Measurements from ENCODE around the gene NECTIN2.
"Not testable (repeated sequence)": the region's sequence is repeated elsewhere in the genome, so short reads cannot be mapped to it uniquely, and the experiment has no call there.

NECTIN2 gene

GRCh38 chr19:44887648-44888047 is 41.6 kb downstream of the NECTIN2 start:
- no peak for DNase-seq

- DNase-seq, result not testable (repeated sequence)
These were observed 42.2 kb downstream of the NECTIN2 start for GRCh38 chr19:44888335-44888734.

- no peak for DNase-seq
These were observed 43.8 kb downstream of the NECTIN2 start for GRCh38 chr19:44889830-44890365.

GRCh38 chr19:44890366-44891015 is 44.4 kb downstream of the NECTIN2 start:
- peak; percentile 100 for DNase-seq

DNA sequence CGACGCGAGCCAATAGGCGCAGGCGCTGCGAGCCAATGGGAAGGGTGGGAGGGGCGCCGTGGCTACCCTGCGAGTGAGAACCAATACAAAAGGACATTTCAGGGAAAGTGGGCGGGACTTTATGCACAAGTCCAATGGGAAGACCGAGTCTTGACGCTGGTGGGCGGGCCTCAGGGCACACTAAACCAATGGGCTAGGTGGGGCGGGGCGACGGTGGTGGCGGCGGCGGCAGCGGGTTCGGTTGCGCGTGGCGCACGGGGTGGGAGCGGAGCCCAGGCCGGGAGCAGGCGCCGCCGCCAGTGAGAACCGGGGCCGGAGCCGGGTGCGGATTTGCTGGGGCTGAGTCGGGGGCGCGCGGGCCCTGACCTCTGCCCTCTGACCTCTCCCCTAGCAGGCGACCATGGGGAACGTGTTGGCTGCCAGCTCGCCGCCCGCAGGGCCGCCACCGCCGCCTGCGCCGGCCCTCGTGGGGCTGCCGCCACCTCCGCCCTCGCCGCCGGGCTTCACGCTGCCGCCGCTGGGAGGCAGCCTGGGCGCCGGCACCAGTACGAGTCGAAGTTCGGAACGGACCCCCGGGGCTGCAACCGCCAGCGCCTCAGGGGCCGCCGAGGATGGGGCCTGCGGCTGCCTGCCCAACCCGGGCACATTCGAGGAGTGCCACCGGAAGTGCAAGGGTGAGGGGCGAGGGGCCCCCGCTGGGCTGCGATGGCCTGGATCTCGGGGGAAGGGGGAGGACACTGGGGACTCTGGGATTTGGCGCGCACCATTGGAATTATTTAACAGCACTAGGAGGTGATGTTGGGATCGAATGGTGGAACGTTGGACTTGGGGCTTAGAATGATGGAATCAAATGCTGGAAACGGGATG is 45.2 kb downstream of the NECTIN2 start, which contains the start of gene TOMM40:
Gene TOMM40, plus strand, starts transcription at position 239 of the 867 bp plus-strand sequence. Its CDS starts 162 bp downstream, at position 401.
- DNase-seq, result peak; percentile 100

GRCh38 chr19:44892932-44893331 is 46.8 kb downstream of the NECTIN2 start:
- DNase-seq, result no peak

GRCh38 chr19:44893332-44894051 is 47.4 kb downstream of the NECTIN2 start:
- DNase-seq, result no peak

- no peak for DNase-seq
These were observed 47.9 kb downstream of the NECTIN2 start for GRCh38 chr19:44894052-44894400.

- DNase-seq, result no peak
These were observed 48.8 kb downstream of the NECTIN2 start for GRCh38 chr19:44894946-44895345.

GRCh38 chr19:44897835-44898234 is 51.7 kb downstream of the NECTIN2 start:
- DNase-seq, result no peak

DNA sequence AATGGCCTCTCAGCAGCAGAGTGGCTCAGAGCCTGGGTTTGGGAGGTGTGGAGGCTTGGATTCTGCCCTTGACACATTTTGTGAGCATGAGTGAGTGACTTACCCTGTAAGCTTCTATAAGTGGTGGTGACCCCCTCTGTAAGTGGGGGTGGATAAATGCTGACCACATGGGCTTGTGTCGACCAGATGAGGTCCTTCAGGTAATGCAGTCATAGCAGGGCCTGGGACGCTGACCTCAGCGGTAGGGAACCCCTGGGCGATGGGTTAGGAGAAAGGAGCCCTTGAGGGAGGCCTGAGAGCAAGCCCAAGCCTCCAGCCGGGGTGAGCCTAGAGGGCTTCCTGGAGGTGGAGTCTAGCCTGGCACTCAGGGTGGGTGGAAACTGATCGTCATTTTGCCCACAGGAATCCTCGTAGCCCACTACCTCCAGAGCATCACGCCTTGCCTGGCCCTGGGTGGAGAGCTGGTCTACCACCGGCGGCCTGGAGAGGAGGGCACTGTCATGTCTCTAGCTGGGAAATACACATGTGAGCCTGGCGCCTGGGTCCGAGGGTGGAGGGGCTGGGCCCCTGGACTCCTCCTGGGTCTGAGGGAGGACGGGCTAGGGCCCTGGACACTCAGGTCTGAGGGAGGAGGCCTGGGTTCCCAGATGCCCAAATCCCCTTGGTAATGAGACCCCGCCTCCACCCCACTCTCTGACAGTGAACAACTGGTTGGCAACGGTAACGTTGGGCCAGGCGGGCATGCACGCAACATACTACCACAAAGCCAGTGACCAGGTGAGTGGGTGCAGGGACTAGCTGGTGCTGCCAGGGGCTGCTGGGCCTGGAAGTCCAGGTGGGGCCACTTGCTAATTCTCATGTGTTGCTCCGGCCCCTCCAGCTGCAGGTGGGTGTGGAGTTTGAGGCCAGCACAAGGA is 54.5 kb downstream of the NECTIN2 start:
- DNase-seq, result no peak

- DNase-seq, result no peak
These were observed 57.1 kb downstream of the NECTIN2 start for GRCh38 chr19:44903216-44903601.

GRCh38 chr19:44903602-44904425 is 57.7 kb downstream of the NECTIN2 start:
- DNase-seq, result peak; percentile 18

- no peak for DNase-seq
These were observed 58.4 kb downstream of the NECTIN2 start for GRCh38 chr19:44904426-44904994.

- DNase-seq, result no peak
These were observed 59.5 kb downstream of the NECTIN2 start, which contains the start of gene APOE for GRCh38 chr19:44905437-44906160. TSS of gene APOE (plus strand) at chr19:44905796. CDS start at chr19:44906625, 829 bp downstream.

DNA sequence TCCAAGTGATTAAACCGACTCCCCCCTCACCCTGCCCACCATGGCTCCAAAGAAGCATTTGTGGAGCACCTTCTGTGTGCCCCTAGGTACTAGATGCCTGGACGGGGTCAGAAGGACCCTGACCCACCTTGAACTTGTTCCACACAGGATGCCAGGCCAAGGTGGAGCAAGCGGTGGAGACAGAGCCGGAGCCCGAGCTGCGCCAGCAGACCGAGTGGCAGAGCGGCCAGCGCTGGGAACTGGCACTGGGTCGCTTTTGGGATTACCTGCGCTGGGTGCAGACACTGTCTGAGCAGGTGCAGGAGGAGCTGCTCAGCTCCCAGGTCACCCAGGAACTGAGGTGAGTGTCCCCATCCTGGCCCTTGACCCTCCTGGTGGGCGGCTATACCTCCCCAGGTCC is 61.5 kb downstream of the NECTIN2 start:
- DNase-seq, result no peak

- no peak for DNase-seq
These were observed 62.2 kb downstream of the NECTIN2 start for GRCh38 chr19:44908074-44908835.

- no peak for DNase-seq
These were observed 62.8 kb downstream of the NECTIN2 start for GRCh38 chr19:44908836-44909261.

- DNase-seq, result no peak
These were observed 63.7 kb downstream of the NECTIN2 start for GRCh38 chr19:44909775-44910174.

Measured in DMS79 treated with DMSO at 0.1 percent for 48 hours (cell line).